Astrocyte (in vitro differentiated cells and primary cell): ENCODE results near the gene UGT1A10.

Experiments
- EZH2 ChIP-seq: IDR thresholded peaks from 2 replicates; pipeline ENCODE4 v1.6.1; 2012; ENCODE audit warnings: mild to moderate bottlenecking, low read length, inconsistent platforms; ENCODE audit not compliant: insufficient read depth
- TF ChIP-seq, protein P1 (sequence below): IDR thresholded peaks from 2 replicates; pipeline ENCODE4 v1.5.1; 2011; ENCODE audit warnings: low read depth, mild to moderate bottlenecking, inconsistent platforms, low read length, moderate library complexity; ENCODE audit not compliant: insufficient read depth

GRCh38 chr2:233747283-233747544 is 111.0 kb downstream of the UGT1A10 start:
- TF ChIP-seq, protein P1, sequence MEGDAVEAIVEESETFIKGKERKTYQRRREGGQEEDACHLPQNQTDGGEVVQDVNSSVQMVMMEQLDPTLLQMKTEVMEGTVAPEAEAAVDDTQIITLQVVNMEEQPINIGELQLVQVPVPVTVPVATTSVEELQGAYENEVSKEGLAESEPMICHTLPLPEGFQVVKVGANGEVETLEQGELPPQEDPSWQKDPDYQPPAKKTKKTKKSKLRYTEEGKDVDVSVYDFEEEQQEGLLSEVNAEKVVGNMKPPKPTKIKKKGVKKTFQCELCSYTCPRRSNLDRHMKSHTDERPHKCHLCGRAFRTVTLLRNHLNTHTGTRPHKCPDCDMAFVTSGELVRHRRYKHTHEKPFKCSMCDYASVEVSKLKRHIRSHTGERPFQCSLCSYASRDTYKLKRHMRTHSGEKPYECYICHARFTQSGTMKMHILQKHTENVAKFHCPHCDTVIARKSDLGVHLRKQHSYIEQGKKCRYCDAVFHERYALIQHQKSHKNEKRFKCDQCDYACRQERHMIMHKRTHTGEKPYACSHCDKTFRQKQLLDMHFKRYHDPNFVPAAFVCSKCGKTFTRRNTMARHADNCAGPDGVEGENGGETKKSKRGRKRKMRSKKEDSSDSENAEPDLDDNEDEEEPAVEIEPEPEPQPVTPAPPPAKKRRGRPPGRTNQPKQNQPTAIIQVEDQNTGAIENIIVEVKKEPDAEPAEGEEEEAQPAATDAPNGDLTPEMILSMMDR: no peak
- TF ChIP-seq EZH2: no peak
